Type B pancreatic cell (in vitro differentiated cells): ENCODE measurements around the gene TBC1D22A. TPM values are rescaled to one million over a fixed set of nuclear protein-coding genes. Genes with fewer than 3 reads are reported as not detected.

Source experiments
- DNase-seq: peaks from one replicate; pipeline ENCODE4 v3.0.0; 2021; ENCODE audit warnings: mixed read lengths; ENCODE audit not compliant: unreplicated experiment; ENCODE audit errors: extremely low spot score
- H3K27ac Mint-ChIP-seq: 2 replicates; pipeline ENCODE4 v1.8.0; 2021; ENCODE audit warnings: mild to moderate bottlenecking, mixed read lengths
- H3K27me3 Mint-ChIP-seq: 2 replicates; pipeline ENCODE4 v1.8.0; 2021; ENCODE audit warnings: mixed read lengths
- H3K36me3 Mint-ChIP-seq: 2 replicates; pipeline ENCODE4 v1.8.0; 2021; ENCODE audit warnings: mixed read lengths
- H3K4me1 Mint-ChIP-seq: one replicate; pipeline ENCODE4 v1.8.0; 2021; ENCODE audit warnings: mixed read lengths; ENCODE audit not compliant: unreplicated experiment
- H3K4me3 Mint-ChIP-seq: 2 replicates; pipeline ENCODE4 v1.8.0; 2021; ENCODE audit warnings: mild to moderate bottlenecking, mixed read lengths
- H3K9me3 Mint-ChIP-seq: 2 replicates; pipeline ENCODE4 v1.8.0; 2021; ENCODE audit warnings: mixed read lengths
- CTCF ChIP-seq: fragments of 200-600 bp; sonication (generic); conservative IDR thresholded peaks from 2 replicates; pipeline ENCODE4 v1.5.0; 2021; ENCODE audit warnings: antibody characterized with exemption, mild to moderate bottlenecking
- total RNA-seq: library from RNA; stranded (reverse); gene quantifications from 2 replicates; pipeline ENCODE4 v1.2.1, GENCODE V29; 2021; ENCODE audit warnings: low replicate concordance

The TBC1D22A gene
- total RNA-seq, 1 donor from 2014 or later = 16.2 TPM

GRCh38 chr22:46971764-46972125 is 209.3 kb downstream of the TBC1D22A start:
- Mint-ChIP-seq H3K4me1 (peaks cover 22% of the 10 kb centered on the region), H3K27me3 (no peaks in the 10 kb centered on the region), H3K9me3 (no peaks in the 10 kb centered on the region), H3K36me3 (peaks cover 3% of the 10 kb centered on the region), H3K4me3 (no peak overlapping the region), H3K27ac (no peak overlapping the region)
- no peak for DNase-seq
- TF ChIP-seq CTCF = no peak

GRCh38 chr22:46972256-46972655 is 209.8 kb downstream of the TBC1D22A start:
- Mint-ChIP-seq H3K4me3 (no peak overlapping the region), H3K9me3 (no peaks in the 10 kb centered on the region), H3K4me1 (peaks cover 22% of the 10 kb centered on the region), H3K36me3 (peaks cover 6% of the 10 kb centered on the region), H3K27ac (no peak overlapping the region), H3K27me3 (no peaks in the 10 kb centered on the region)
- no peak for TF ChIP-seq CTCF
- DNase-seq = no peak

GRCh38 chr22:46972901-46973831 is 210.7 kb downstream of the TBC1D22A start:
- Mint-ChIP-seq H3K27me3 (no peaks in the 10 kb centered on the region), H3K27ac (no peak overlapping the region), H3K36me3 (peaks cover 7% of the 10 kb centered on the region), H3K4me1 (peaks cover 22% of the 10 kb centered on the region), H3K4me3 (no peak overlapping the region), H3K9me3 (no peaks in the 10 kb centered on the region)
- no peak for DNase-seq
- no peak for TF ChIP-seq CTCF

GRCh38 chr22:46974077-46974476 is 211.6 kb downstream of the TBC1D22A start:
- no peak for DNase-seq
- peaks cover 22% of the 10 kb centered on the region for H3K4me1 Mint-ChIP-seq
- no peaks in the 10 kb centered on the region for H3K9me3 Mint-ChIP-seq
- peaks cover 10% of the 10 kb centered on the region for H3K36me3 Mint-ChIP-seq
- no peak for TF ChIP-seq CTCF
- no peak overlapping the region for H3K27ac Mint-ChIP-seq
- H3K27me3 Mint-ChIP-seq = no peaks in the 10 kb centered on the region
- no peak overlapping the region for H3K4me3 Mint-ChIP-seq

GRCh38 chr22:46974631-46975585 is 212.5 kb downstream of the TBC1D22A start:
- no peaks in the 10 kb centered on the region for H3K9me3 Mint-ChIP-seq
- no peak overlapping the region for H3K27ac Mint-ChIP-seq
- no peaks in the 10 kb centered on the region for H3K27me3 Mint-ChIP-seq
- peaks cover 20% of the 10 kb centered on the region for H3K4me1 Mint-ChIP-seq
- no peak overlapping the region for H3K4me3 Mint-ChIP-seq
- no peak for DNase-seq
- peaks cover 18% of the 10 kb centered on the region for H3K36me3 Mint-ChIP-seq
- TF ChIP-seq CTCF = no peak
